22Rv1 (cell line): ENCODE results near the gene STK17B.

Experiments used
- ZFX ChIP-seq: fragments of 450-650 bp; IDR thresholded peaks from 2 replicates; pipeline ENCODE4 v1.6.1; 2017; ENCODE audit warnings: antibody characterized with exemption, borderline replicate concordance
- TF ChIP-seq, protein P1 (sequence below): fragments of 450-650 bp; IDR thresholded peaks from 2 replicates; pipeline ENCODE4 v1.5.1; 2017; ENCODE audit warnings: mild to moderate bottlenecking

DNA sequence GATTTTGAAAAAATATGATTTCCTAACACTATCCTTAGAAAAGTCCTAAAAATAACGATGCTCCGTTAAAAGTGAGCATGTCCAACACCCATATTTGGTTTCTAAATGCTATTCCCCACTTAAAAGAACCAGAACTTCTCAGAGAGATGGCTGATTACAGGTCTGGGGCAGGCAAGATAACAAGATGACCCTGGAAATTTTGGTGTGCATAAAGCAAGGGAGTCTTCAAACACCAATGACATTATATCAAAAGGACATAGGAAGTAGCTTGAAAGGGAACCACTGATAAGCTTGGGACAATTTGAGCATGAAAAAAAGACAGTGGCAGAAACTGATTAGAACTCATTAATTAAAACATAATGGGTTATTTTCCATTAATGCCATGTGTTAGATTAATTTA, 17.9 kb downstream of the STK17B start:
- TF ChIP-seq, protein P1, sequence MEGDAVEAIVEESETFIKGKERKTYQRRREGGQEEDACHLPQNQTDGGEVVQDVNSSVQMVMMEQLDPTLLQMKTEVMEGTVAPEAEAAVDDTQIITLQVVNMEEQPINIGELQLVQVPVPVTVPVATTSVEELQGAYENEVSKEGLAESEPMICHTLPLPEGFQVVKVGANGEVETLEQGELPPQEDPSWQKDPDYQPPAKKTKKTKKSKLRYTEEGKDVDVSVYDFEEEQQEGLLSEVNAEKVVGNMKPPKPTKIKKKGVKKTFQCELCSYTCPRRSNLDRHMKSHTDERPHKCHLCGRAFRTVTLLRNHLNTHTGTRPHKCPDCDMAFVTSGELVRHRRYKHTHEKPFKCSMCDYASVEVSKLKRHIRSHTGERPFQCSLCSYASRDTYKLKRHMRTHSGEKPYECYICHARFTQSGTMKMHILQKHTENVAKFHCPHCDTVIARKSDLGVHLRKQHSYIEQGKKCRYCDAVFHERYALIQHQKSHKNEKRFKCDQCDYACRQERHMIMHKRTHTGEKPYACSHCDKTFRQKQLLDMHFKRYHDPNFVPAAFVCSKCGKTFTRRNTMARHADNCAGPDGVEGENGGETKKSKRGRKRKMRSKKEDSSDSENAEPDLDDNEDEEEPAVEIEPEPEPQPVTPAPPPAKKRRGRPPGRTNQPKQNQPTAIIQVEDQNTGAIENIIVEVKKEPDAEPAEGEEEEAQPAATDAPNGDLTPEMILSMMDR: no peak
- no peak for TF ChIP-seq ZFX
